Measurements from ENCODE around the gene GSE1. TPM values are rescaled to one million over a fixed set of nuclear protein-coding genes. Genes with fewer than 3 reads are reported as not detected.

The GSE1 gene
- total and polyA plus RNA-seq, 2 experiments from 2014 or later: 32.4 to 135 TPM

DNA sequence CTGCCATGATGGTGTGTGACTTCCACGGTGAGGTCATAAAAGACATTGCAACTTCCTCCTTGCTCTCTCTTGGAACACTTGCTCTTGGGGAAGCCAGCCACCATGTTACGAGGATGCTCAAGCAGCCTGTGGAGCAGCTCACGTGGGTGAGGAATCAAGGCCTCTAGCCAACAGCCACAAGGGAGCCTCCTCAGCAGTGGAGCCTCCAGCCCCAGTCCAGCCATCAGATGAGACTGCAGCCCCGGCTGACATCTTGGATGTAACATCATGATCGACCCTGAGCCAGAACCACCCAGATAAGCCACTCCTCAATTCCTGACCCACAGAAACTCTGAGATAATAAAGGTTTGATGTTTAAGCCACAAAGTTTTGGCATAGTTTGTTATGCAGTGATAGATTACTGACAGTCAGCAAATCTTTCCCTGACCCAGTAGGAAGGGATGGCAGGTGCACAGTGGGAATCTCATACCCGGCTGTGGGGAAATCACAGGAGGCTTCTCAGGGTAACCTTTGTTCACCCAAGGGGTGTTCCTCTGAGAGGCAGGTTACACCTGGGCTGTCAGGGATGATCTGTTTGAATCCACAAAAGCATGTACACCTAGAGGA, 99.0 kb downstream of the GSE1 start:
- H3K79me2 ChIP-seq (replicated peaks; ENCODE audit: insufficient read depth): no peaks in the 10 kb centered on the region

More for the DNA sequence above, 99.0 kb downstream of the GSE1 start:
- no peak overlapping the region for H3K27ac Mint-ChIP-seq
- H3K4me1 ChIP-seq (ENCODE audit: insufficient read depth): peaks cover 3% of the 10 kb centered on the region; the same call in 1 of the 2 replicates
- peaks cover 14% of the 10 kb centered on the region for H3K36me3 Mint-ChIP-seq (ENCODE audit: low read depth)
- no peak for ATAC-seq
- H3K27me3 ChIP-seq (ENCODE audit: insufficient read depth): no peaks in the 10 kb centered on the region
- no peaks in the 10 kb centered on the region for H3K36me3 ChIP-seq (ENCODE audit: insufficient read depth)
- peaks cover 8% of the 10 kb centered on the region; the same call in 2 of the 3 replicates for H3K9me3 Mint-ChIP-seq
- H2AFZ ChIP-seq: no peak overlapping the region
- no peaks in the 10 kb centered on the region for H4K20me1 ChIP-seq (replicated peaks; ENCODE audit: insufficient read depth)
- H3K9me2 ChIP-seq (ENCODE audit: insufficient read depth): no peaks in the 10 kb centered on the region
- no peak overlapping the region for H3K27ac ChIP-seq (ENCODE audit: low read depth)
- TF ChIP-seq, protein P1, sequence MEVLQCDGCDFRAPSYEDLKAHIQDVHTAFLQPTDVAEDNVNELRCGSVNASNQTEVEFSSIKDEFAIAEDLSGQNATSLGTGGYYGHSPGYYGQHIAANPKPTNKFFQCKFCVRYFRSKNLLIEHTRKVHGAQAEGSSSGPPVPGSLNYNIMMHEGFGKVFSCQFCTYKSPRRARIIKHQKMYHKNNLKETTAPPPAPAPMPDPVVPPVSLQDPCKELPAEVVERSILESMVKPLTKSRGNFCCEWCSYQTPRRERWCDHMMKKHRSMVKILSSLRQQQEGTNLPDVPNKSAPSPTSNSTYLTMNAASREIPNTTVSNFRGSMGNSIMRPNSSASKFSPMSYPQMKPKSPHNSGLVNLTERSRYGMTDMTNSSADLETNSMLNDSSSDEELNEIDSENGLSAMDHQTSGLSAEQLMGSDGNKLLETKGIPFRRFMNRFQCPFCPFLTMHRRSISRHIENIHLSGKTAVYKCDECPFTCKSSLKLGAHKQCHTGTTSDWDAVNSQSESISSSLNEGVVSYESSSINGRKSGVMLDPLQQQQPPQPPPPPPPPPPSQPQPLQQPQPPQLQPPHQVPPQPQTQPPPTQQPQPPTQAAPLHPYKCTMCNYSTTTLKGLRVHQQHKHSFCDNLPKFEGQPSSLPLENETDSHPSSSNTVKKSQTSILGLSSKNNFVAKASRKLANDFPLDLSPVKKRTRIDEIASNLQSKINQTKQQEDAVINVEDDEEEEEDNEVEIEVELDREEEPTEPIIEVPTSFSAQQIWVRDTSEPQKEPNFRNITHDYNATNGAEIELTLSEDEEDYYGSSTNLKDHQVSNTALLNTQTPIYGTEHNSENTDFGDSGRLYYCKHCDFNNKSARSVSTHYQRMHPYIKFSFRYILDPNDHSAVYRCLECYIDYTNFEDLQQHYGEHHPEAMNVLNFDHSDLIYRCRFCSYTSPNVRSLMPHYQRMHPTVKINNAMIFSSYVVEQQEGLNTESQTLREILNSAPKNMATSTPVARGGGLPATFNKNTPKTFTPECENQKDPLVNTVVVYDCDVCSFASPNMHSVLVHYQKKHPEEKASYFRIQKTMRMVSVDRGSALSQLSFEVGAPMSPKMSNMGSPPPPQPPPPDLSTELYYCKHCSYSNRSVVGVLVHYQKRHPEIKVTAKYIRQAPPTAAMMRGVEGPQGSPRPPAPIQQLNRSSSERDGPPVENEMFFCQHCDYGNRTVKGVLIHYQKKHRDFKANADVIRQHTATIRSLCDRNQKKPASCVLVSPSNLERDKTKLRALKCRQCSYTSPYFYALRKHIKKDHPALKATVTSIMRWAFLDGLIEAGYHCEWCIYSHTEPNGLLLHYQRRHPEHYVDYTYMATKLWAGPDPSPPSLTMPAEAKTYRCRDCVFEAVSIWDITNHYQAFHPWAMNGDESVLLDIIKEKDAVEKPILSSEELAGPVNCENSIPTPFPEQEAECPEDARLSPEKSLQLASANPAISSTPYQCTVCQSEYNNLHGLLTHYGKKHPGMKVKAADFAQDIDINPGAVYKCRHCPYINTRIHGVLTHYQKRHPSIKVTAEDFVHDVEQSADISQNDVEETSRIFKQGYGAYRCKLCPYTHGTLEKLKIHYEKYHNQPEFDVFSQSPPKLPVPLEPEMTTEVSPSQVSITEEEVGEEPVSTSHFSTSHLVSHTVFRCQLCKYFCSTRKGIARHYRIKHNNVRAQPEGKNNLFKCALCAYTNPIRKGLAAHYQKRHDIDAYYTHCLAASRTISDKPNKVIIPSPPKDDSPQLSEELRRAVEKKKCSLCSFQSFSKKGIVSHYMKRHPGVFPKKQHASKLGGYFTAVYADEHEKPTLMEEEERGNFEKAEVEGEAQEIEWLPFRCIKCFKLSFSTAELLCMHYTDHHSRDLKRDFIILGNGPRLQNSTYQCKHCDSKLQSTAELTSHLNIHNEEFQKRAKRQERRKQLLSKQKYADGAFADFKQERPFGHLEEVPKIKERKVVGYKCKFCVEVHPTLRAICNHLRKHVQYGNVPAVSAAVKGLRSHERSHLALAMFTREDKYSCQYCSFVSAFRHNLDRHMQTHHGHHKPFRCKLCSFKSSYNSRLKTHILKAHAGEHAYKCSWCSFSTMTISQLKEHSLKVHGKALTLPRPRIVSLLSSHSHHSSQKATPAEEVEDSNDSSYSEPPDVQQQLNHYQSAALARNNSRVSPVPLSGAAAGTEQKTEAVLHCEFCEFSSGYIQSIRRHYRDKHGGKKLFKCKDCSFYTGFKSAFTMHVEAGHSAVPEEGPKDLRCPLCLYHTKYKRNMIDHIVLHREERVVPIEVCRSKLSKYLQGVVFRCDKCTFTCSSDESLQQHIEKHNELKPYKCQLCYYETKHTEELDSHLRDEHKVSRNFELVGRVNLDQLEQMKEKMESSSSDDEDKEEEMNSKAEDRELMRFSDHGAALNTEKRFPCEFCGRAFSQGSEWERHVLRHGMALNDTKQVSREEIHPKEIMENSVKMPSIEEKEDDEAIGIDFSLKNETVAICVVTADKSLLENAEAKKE (CRISPR knock-in tag; IDR thresholded peaks at IDR 0.05): no peak
- TF ChIP-seq POLR2AphosphoS5 (IDR thresholded peaks at IDR 0.05; ENCODE audit: low read depth) (no peak), CREB1 (CRISPR knock-in tag; IDR thresholded peaks at IDR 0.05; ENCODE audit: low read depth) (no peak), STAT1 (IDR thresholded peaks at IDR 0.05; ENCODE audit: unreplicated experiment) (no peak), ZNF331 (CRISPR knock-in tag; IDR thresholded peaks at IDR 0.05; ENCODE audit: low read depth) (no peak), EZH2 (IDR thresholded peaks at IDR 0.05; ENCODE audit: low read depth, unreplicated experiment) (no peak), EZH2phosphoT487 (IDR thresholded peaks at IDR 0.05; ENCODE audit: unreplicated experiment) (no peak), JUNB (IDR thresholded peaks at IDR 0.05; ENCODE audit: unreplicated experiment) (no peak)
- H3F3A ChIP-seq (replicated peaks; ENCODE audit: low read depth): no peaks in the 10 kb centered on the region; the same call in 1 of the 2 replicates
- DNase-seq (ENCODE audit: low spot score): no peak
- H3K4me3 Mint-ChIP-seq: no peak overlapping the region
- peaks cover 23% of the 10 kb centered on the region for H3K4me1 Mint-ChIP-seq
- no peak overlapping the region for H3K4me2 ChIP-seq
- no peak overlapping the region for H3K4me3 ChIP-seq
- H3K27me3 Mint-ChIP-seq (ENCODE audit: insufficient read depth, low read depth, poor library complexity): peaks cover 17% of the 10 kb centered on the region
